HG03025 (cell line): Measurements from ENCODE around the gene LRRC1.

Source experiments
- ATAC-seq: cut with Tn5 transposase; IDR thresholded peaks from one replicate; pipeline ENCODE4 v1.9.1; 2021; ENCODE audit warnings: mild to moderate bottlenecking, moderate library complexity; ENCODE audit not compliant: unreplicated experiment, low FRiP score

LRRC1 gene

GRCh38 chr6:53813801-53814200, 19.0 kb downstream of the LRRC1 start:
- ATAC-seq: no peak

DNA sequence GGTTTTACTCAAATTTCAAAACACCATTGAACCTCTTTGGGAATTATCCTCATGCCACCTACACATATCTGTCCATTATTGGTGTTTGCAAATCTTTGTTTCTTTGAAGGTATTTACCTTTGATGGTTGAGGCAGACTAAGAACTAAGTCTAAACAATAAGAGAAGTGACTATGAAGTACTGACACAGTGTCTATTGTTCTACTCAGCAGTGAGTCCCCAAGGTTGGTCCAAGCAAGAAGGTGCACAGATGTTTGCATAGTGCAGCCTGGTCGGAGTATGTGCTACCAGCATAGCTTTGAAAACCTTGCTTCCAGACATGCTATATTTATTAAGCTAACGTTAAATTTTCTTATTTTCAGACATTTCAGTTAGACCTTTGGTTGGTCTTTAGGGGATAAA, 19.5 kb downstream of the LRRC1 start:
- ATAC-seq: no peak

DNA sequence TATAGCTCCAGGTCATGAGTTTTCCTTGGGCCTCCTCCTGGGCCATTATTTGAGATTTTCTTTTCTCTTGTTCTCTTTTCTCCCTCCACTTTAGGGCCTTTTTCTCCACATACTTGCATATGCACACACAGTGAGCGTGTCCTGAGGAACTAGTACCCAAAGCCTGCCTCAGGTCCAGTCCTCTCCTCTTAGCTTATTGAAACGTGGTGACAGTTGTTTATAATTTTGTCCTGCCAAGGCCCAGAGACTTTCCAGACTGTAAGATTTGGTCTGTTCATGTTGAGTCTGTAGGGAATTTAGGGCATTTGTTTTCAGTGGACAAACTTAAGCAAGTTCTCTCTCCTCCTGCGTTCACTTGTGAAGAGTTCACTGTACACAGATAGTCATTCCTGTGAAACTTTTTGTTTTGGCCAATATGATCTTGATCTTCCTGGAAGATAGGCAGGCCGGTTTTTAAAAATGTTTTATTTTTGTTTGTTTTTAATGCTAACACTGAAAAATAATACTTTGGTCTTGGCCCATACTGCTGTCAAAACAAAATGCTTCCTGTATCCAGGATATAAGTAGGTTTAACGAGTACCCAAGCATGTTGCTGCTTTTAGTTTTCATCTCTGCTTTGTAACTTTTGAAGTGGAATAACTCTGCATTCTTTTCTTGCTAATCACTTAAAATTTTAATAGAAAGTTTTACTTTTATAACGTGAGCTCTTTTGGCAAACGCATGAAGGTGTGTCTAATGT, 20.7 kb downstream of the LRRC1 start:
- no peak for ATAC-seq

DNA sequence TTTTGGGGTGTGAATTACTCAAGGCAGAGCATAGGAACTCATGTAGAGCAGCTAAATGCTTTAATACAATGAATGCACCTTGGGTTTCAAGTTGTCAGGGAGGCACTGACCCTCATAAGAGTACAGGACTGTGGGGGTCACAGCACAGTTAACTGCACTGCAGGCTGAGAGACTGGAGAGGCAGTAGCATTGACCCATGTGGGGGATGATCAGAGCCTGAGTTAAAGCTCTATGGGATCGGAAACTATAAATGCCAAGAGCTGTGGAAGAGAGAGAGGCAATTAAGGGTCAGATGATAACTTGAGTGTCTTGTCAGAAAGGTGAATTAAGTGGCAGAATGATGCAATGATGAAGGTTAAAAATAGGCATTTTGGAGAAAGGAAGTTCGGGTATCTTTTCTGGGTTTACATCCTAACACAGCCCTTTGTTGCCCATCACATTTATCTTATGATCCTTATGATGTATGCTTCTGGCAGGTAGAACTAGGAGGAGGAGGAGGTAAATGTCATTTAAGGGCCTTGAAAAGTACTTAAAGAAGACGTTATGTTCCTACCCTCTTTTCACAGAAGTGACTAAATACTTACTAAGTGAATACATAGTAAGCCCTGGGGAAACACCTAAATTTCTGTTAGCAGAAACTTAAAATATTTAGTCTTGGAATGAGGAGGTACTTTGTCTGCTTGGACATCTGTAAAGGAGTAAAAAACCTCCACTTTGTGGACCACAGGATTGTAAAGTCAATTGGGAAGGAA, 24.2 kb downstream of the LRRC1 start:
- ATAC-seq: no peak

- ATAC-seq: no peak
Measured at GRCh38 chr6:53822401-53823125, 27.8 kb downstream of the LRRC1 start.

- ATAC-seq: no peak
Measured at GRCh38 chr6:53824714-53825113, 29.9 kb downstream of the LRRC1 start.

DNA sequence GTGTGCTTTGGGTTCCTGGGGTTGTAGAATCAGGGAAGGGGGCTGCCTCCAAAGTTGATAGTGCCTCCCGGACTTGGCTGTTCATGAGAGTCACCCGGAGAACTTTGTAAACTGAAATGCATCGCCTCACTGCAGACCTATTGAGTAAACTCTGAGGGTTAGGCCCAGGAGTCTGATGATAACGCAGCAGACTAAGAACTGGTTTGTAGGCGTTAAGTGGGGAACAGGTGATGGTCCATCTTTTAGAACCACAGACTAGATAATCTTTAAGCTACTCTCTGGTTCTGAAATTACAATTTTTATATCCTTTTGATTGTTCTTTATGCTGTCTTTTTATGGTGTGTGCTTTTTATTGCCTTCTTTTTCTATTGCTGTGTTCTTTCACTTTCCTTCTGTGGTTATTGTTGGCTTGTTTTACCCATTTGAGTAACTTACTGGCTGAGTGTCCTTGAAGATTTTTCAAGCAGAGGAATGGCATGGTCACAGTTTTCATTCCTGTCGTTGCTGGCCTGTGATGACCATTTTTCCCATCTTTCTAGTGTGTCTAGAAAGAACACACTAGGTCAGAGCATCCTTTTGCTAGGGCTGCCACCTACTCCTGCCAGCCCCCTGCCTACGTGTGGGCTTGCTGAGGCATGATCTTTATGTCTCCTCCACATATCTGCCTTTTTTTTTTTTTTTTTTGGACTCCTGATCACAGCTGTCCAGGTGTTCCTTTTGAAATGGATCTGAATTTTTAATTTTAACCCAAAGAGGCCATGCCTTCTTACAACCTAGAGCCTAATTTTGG, 30.9 kb downstream of the LRRC1 start:
- ATAC-seq: no peak

DNA sequence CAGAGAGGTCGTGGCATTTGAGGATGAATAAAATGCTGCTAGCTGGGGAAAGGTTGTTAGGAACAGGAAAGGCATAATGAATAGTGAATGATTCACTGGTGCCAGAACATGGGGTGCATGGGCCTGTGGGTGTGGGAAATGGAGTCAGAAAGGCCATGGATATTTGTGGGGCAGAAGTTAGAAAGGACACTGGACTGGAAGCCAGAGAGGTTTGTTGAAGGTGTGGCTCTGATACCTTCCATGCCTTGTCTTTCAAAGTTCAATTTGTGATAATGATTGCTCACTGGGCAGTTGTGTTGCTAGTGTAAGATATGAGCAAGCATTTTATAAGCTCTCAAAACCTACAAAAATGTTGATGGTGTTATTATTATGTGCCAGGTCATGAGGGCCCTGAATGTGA, 32.7 kb downstream of the LRRC1 start:
- no peak for ATAC-seq

- ATAC-seq: no peak
Measured at GRCh38 chr6:53828215-53828614, 33.4 kb downstream of the LRRC1 start.

GRCh38 chr6:53828966-53829697, 34.3 kb downstream of the LRRC1 start:
- no peak for ATAC-seq

DNA sequence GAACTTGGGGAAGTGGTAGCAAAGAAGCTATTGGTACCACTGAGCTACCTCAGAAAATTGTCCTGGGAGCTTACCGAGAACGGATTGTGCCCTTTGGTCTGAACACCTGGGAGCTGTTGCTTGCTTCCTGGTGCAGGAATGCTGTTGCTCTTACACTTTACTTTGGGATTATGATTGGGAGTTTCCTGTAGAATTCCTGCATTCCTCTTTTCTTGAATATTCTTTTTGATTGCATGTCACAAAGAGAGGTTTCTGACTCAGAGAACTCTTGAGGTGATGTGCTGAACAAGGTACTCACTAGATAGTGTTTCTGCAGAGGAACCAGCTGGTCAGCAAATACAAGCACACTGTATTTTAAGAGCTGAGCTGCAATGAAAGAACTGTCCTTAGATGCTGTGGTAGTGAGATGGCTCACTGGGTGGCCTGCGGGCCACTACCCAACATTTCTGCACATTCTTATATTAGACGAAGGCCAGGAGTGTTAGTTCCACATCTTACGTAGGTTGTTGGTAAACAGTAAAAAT, 35.0 kb downstream of the LRRC1 start:
- ATAC-seq: no peak

DNA sequence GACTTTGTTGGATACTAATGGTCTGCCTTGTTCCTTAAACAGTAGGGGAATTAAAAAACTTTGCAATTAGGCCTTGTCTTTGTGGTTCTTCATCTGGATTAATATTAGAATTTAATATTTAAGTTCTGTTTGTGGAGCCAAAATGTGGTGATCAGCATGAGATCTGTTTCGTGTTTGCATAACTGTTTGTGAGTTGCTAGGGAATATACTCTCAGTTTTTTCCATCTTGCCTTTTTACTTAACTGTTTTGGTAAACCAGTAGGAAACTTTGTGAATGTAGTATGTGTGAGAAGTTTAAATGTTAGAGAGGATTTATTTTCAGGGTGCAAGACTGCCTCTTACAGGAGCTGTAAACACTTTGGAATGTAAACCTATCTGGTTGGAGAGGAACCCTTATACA, 35.6 kb downstream of the LRRC1 start:
- no peak for ATAC-seq

GRCh38 chr6:53831081-53831869, 36.5 kb downstream of the LRRC1 start:
- no peak for ATAC-seq

DNA sequence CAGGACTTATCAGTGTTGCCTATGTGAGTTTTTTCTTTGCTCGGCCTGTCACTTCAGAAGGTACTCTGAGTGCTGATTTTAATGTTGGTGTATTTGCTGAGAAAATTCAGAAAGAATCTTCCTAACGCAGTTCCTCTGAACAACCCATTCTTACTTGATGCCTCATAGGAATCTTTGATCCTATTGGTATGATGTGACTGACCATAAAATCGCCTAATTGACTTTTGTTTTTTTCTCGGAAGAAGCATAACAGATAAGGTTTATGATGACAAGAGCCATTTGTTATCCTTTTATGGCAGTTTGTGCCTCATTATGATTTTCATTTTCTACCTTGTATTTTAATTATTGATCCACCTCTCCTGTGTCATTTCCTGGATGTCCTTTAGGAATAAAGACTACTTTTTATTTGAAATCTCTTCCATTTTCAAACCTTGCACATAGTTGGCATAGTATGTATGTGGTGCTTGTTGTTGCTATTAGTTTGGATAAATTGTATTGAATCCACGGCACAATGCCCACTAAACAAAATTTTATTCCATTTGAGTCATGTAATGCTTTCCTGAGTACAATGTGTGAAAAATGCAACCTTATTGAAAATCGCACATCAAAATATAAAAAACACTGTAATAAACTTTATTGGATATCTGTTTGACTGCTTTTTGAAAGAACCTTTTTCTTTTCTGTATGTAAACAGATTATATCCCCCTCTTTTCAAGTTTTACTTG, 37.3 kb downstream of the LRRC1 start:
- no peak for ATAC-seq

DNA sequence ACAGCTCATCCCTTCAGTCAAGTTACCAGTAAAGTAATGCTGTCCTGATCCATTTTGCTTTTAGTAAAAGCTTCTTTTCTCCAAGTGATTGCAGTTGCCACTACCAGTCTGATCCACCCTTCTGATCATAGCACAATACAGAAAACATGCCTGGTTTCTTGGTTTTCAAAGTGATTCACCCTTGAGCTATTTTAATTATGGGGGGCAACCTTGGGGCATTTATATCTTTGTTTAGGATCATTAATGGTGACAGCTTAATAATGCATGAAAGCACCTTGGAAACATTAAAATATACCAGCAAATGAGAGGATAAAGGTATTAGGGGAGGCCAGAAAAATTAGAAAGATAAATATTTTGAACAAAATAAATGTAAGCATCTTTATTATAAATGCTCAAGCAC, 38.4 kb downstream of the LRRC1 start:
- ATAC-seq: no peak

- no peak for ATAC-seq
Measured at GRCh38 chr6:53834132-53834531, 39.3 kb downstream of the LRRC1 start.

DNA sequence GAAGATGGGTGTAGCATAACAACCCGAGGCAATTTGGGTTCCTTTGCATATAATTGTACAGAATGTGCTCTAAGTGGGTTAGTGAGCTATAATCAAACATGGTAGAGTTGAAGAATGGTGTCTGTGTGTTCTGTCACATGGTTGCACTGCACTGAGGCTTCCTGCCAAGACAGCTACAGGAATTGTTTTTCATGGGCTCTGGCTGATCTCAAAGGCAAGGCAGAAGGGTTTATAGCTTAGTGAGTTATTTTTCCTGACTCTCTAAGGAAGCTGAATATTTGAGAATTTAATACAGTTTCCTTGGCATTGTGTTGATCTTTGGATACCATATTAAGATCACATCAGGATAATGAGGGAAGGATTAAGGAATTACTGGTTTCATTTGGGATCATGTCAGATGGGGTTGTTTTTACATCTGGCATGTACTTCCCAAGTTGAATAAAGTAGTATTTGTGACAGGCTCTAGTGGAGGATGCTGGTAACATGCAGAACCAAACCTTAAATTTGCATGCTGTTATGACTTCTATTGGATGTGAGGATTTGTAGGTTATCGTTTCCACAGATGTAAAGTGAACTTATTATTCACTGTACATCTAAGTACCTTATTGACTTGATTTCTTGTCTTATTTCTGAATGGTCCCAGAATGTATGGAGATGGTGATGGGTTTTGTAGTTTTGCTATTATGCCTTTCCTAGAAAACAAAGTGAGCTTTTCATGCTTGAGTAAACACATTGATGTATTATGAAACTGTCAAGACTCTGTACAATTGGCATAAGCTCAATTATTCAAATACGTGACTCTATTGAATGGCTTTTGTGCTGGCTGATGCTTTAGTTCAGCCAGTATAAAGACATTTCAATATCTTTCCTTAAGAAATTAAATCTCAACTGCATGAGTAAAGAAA, 43.3 kb downstream of the LRRC1 start:
- ATAC-seq: no peak
